SU-DHL-6 (cell line): ENCODE measurements around the gene FXYD7.
A peak's percentile ranks its signal among the peaks of the same experiment; 100 is the strongest.
"Not testable (repeated sequence)": the region's sequence is repeated elsewhere in the genome, so short reads cannot be mapped to it uniquely, and the experiment has no call there.

ENCODE experiments used
- H2AFZ ChIP-seq: fragments of 200-600 bp; sonication (generic); 2 replicates; pipeline ENCODE4 v1.6.1; 2014; ENCODE audit warnings: low read depth, mild to moderate bottlenecking, moderate library complexity, mixed read lengths, antibody characterized with exemption, low read length; ENCODE audit not compliant: severe bottlenecking
- H3F3A ChIP-seq: fragments of 200-600 bp; shearing (Covaris generic); 2 replicates; pipeline ENCODE4 v1.6.0; 2016; ENCODE audit warnings: antibody characterized with exemption, mild to moderate bottlenecking; ENCODE audit not compliant: insufficient read depth
- H3K27ac ChIP-seq: fragments of 200-600 bp; sonication (generic); 2 replicates; pipeline ENCODE4 v1.5.1; 2016; ENCODE audit warnings: low read depth, mild to moderate bottlenecking, low read length, moderate library complexity, mixed read lengths
- H3K27me3 ChIP-seq: fragments of 200-600 bp; sonication (generic), shearing (Covaris generic); 2 replicates; pipeline ENCODE4 v1.6.0; 2014; ENCODE audit warnings: mild to moderate bottlenecking, low read length
- H3K36me3 ChIP-seq: fragments of 200-600 bp; sonication (generic); 2 replicates; pipeline ENCODE4 v1.6.1; 2014; ENCODE audit warnings: mild to moderate bottlenecking, low read length, mixed read lengths
- H3K4me2 ChIP-seq: fragments of 300-600, 200-600 bp; shearing (Covaris generic), sonication (generic); 2 replicates; pipeline ENCODE4 v1.6.0; 2014; ENCODE audit warnings: low read length, low read depth, mild to moderate bottlenecking; ENCODE audit not compliant: poor library complexity, severe bottlenecking
- H3K4me3 ChIP-seq: fragments of 200-600 bp; sonication (generic); 2 replicates; pipeline ENCODE4 v1.5.1; 2014; ENCODE audit warnings: antibody characterized with exemption, low read length, mild to moderate bottlenecking, mixed read lengths; ENCODE audit not compliant: insufficient read depth, poor library complexity, severe bottlenecking
- H3K79me2 ChIP-seq: fragments of 200-600 bp; sonication (generic); 2 replicates; pipeline ENCODE4 v1.6.1; 2014; ENCODE audit warnings: mild to moderate bottlenecking, low read length, moderate library complexity; ENCODE audit not compliant: insufficient read depth
- H3K9ac ChIP-seq: fragments of 200-600 bp; sonication (generic); 2 replicates; pipeline ENCODE4 v1.7.0; 2014; ENCODE audit warnings: mild to moderate bottlenecking, low read length
- H3K9me2 ChIP-seq: fragments of 200-600 bp; sonication (generic); replicated peaks from 2 replicates; pipeline ENCODE4 v1.6.1; 2014; ENCODE audit warnings: low read length; ENCODE audit not compliant: insufficient read depth
- H3K9me3 ChIP-seq: fragments of 200-600 bp; sonication (generic); 2 replicates; pipeline ENCODE4 v1.6.1; 2014; ENCODE audit warnings: low read length, mixed read lengths; ENCODE audit not compliant: insufficient read depth
- H4K20me1 ChIP-seq: fragments of 200-600 bp; sonication (generic); 2 replicates; pipeline ENCODE4 v1.6.1; 2014; ENCODE audit warnings: low read depth, mild to moderate bottlenecking, antibody characterized with exemption, low read length, moderate library complexity, mixed read lengths
- EZH2phosphoT487 ChIP-seq: fragments of 200-600 bp; sonication (generic), shearing (Covaris generic); conservative IDR thresholded peaks from 2 replicates; pipeline ENCODE4 v1.6.1; 2018; ENCODE audit warnings: mild to moderate bottlenecking, antibody characterized with exemption, low read length, moderate library complexity, mixed read lengths
- TF ChIP-seq, protein P1 (sequence below): fragments of 200-600 bp; sonication (generic); IDR thresholded peaks from one replicate; pipeline ENCODE4 v1.5.1; 2017; ENCODE audit warnings: antibody characterized with exemption, mild to moderate bottlenecking, low read length, moderate library complexity; ENCODE audit not compliant: insufficient read depth, poor library complexity, severe bottlenecking

The FXYD7 gene

DNA sequence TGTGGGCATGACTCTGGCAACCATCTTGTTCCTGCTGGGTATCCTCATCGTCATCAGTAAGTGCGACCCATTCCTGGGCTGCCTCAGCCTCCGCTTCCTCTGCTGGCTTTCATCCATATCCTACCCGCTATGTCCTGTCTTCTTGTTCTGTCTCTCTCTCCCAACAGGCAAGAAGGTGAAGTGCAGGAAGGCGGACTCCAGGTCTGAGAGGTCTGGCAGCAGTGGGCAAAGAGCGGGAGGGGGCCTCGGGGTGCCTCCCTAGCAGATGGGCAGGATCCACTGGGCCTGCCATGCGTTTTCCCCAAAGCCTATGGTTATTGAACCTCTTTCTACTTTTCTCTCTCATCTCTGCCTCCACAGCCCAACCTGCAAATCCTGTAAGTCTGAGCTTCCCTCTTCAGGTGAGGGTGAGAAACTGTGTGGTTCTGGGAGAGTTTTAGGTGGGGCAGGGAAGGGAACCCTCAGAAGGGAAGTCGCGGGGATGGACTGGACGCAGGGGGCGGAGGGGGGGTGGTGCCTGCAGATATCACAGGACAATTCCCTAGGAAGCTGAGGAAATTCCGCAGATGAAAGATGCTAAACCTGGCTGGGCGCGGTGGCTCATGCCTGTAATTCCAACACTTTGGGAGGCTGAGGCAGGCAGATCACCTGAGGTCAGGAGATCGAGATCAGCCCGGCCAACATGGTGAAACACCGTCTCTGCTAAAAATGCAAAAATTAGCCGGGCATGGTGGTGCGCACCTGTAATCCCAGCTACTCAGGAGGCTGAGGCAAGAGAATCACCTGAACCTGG lies 8.4 kb downstream of the FXYD7 start:
- no peaks in the 10 kb centered on the region for H3F3A ChIP-seq
- no peaks in the 10 kb centered on the region for H3K36me3 ChIP-seq
- H3K27me3 ChIP-seq = no peaks in the 10 kb centered on the region
- H3K9me2 ChIP-seq = no peaks in the 10 kb centered on the region
- no peak overlapping the region for H3K4me2 ChIP-seq
- H2AFZ ChIP-seq = no peak overlapping the region
- H3K27ac ChIP-seq = no peak overlapping the region
- no peaks in the 10 kb centered on the region for H4K20me1 ChIP-seq
- H3K9me3 ChIP-seq = no peaks in the 10 kb centered on the region
- H3K4me3 ChIP-seq = no peak overlapping the region
- H3K79me2 ChIP-seq = peaks cover 20% of the 10 kb centered on the region
- no peak overlapping the region for H3K9ac ChIP-seq
- TF ChIP-seq, protein P1, sequence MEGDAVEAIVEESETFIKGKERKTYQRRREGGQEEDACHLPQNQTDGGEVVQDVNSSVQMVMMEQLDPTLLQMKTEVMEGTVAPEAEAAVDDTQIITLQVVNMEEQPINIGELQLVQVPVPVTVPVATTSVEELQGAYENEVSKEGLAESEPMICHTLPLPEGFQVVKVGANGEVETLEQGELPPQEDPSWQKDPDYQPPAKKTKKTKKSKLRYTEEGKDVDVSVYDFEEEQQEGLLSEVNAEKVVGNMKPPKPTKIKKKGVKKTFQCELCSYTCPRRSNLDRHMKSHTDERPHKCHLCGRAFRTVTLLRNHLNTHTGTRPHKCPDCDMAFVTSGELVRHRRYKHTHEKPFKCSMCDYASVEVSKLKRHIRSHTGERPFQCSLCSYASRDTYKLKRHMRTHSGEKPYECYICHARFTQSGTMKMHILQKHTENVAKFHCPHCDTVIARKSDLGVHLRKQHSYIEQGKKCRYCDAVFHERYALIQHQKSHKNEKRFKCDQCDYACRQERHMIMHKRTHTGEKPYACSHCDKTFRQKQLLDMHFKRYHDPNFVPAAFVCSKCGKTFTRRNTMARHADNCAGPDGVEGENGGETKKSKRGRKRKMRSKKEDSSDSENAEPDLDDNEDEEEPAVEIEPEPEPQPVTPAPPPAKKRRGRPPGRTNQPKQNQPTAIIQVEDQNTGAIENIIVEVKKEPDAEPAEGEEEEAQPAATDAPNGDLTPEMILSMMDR = no peak
- no peak for TF ChIP-seq EZH2phosphoT487

DNA sequence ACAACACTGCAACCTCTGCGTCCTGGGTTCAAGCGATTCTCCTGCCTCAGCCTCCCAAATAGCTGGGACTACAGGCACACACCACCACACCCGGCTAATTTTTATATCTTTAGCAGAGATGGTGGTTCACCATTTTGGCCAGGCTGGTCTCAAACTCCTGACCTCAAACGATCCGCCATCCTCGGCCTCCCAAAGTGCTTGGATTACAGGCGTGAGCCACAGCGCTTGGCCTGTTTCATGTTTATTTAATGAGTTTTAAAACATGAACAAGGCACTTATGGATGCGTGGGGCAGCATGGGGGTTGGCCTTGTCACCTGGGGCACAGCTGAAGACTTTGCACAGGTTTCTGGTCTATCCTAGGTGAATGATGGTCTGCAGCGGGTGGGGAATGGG lies 10.1 kb downstream of the FXYD7 start:
- not testable (repeated sequence) for H3K9me3 ChIP-seq, H3K9me2 ChIP-seq, H3K4me3 ChIP-seq, H2AFZ ChIP-seq, H3K9ac ChIP-seq, H4K20me1 ChIP-seq, H3K27ac ChIP-seq, H3K27me3 ChIP-seq, H3K4me2 ChIP-seq, H3K36me3 ChIP-seq, H3F3A ChIP-seq
- peaks cover 30% of the 10 kb centered on the region for H3K79me2 ChIP-seq

DNA sequence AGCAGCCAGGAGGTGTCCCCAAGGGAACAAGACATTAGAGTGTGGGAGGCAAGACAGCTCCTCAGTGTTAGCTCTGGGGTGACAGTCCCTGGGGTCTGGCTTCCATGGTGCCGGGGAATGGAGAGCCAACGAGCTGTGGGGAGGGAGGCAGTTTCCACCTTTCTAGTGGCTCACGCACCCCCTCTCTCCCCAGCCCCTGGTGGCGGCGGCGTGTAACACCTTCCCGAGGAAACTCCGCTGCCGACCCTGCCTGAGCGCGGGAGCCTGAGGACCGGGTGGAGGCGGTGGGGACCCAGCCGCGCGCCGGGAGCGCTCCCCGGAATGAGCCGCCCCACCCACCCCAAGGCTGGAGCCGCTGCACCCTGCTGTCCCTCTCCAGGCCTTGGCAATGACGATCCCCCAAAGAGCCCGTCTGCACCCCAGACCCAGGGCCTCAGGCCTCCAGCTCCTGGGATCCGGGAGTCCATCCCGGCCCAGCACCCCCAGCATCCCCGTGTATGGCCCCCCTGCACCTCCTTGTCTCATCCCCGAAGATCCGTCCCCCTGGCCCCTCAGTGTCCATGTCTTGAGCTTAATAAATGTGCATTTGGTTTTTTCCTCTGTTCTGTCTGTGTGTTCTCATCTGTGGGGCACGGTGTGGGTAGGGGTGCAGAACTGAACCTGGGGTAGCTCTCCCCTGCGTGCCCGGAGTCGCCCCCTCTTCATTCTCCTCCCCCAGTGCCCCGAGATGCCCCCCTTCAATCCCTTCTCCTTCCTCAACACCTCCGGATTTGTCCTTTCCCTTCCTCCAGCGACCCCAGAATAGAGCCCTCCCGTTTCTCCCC lies 10.9 kb downstream of the FXYD7 start:
- Histone ChIP-seq H2AFZ (peak overlapping the region; percentile 82), H3K79me2 (peaks cover 30% of the 10 kb centered on the region), H3K9ac (peak overlapping the region; percentile 93), H3K4me3 (peak overlapping the region; percentile 93), H3K27ac (peak overlapping the region; percentile 69), H3K9me2 (no peaks in the 10 kb centered on the region), H3K4me2 (peak overlapping the region; percentile 64), H4K20me1 (no peaks in the 10 kb centered on the region), H3F3A (no peaks in the 10 kb centered on the region), H3K27me3 (no peaks in the 10 kb centered on the region), H3K36me3 (peaks cover 7% of the 10 kb centered on the region; the same call in 1 of the 2 replicates), H3K9me3 (no peaks in the 10 kb centered on the region)
- TF ChIP-seq, protein P1 = peak; percentile 47
- TF ChIP-seq EZH2phosphoT487 = no peak
